HCT116 (cell line): ENCODE measurements around the gene RENBP. TPM values are rescaled to one million over a fixed set of nuclear protein-coding genes. Genes with fewer than 3 reads are reported as not detected.
"Not testable (repeated sequence)": the region's sequence is repeated elsewhere in the genome, so short reads cannot be mapped to it uniquely, and the experiment has no call there.

Source experiments
- ATAC-seq: fragments of 200-7000 bp; cut with Tn5 transposase; 2 replicates; pipeline ENCODE4 v1.9.1; 2020; ENCODE audit warnings: mild to moderate bottlenecking, moderate library complexity
- BruUV-seq: library from RNA; stranded (reverse); fragments of 400-500 nt; replicated peaks from 2 replicates; lab custom pipeline; 2021; lab: Mats Ljungman, UMichigan
- CTCF ChIA-PET: fragments of 300-600 bp; sonication (Branson Sonifier 250); formaldehyde crosslinking; loops from one replicate; lab custom pipeline; 2021; ENCODE audit warnings: antibody characterized with exemption; lab: Charles Lee
- POLR2A ChIA-PET: fragments of 300-600, 350-600 bp; sonication (Branson Sonifier 250); formaldehyde crosslinking; loops from one replicate; lab custom pipeline; 2021; ENCODE audit warnings: antibody characterized with exemption; lab: Charles Lee
- RAD21 ChIA-PET, 2 experiments: fragments of 300-600 bp; sonication (Branson Sonifier 250); formaldehyde crosslinking; loops; one replicate each; lab custom pipeline; 2023; ENCODE audit warnings: low total read pairs in 2 of 2; ENCODE audit not compliant: uncharacterized antibody in 2 of 2, unreplicated experiment in 2 of 2, low non-redundant PET in 1 of 2; lab: Charles Lee
- DNase-seq: peaks from one replicate; pipeline ENCODE4 v3.0.0-alpha.2; 2010; ENCODE audit warnings: low read depth, low spot score
- H2AFZ ChIP-seq: fragments of 200-600 bp; shearing (Covaris generic), sonication (generic); 2 replicates; pipeline ENCODE4 v1.6.1; 2017; ENCODE audit warnings: low read depth, mixed run types, mixed read lengths, antibody characterized with exemption, low read length; ENCODE audit not compliant: poor library complexity, severe bottlenecking
- H3K27ac ChIP-seq: 2 replicates; pipeline ENCODE4 v1.5.1; 2012; ENCODE audit warnings: low read depth, low read length
- H3K27me3 ChIP-seq: fragments of 200-600 bp; sonication (generic); 2 replicates; pipeline ENCODE4 v1.6.1; 2016; ENCODE audit warnings: mixed run types, low read length, mixed read lengths; ENCODE audit not compliant: insufficient read depth
- H3K36me3 ChIP-seq, 2 experiments: fragments of 200-500 bp in 1 of 2; fragments of 200-600 bp in 1 of 2; sonication (Bioruptor generic) in 1 of 2; sonication (generic) in 1 of 2; 2 replicates each; pipeline versions ENCODE4 v1.5.1 to v1.6.1; 2014 to 2016; ENCODE audit warnings: low read length in 2 of 2, inconsistent platforms in 1 of 2, mixed read lengths in 1 of 2, mixed run types in 1 of 2; ENCODE audit not compliant: insufficient read depth in 2 of 2, control insufficient read depth in 1 of 2
- H3K4me1 ChIP-seq, 2 experiments: fragments of 200-600 bp in 1 of 2; sonication (generic) in 1 of 2; 2 replicates each; pipeline versions ENCODE4 v1.5.1 to v1.6.1; 2012 to 2017; ENCODE audit warnings: low read length in 2 of 2, inconsistent platforms in 1 of 2, mild to moderate bottlenecking in 1 of 2, mixed read lengths in 1 of 2, mixed run types in 1 of 2, moderate library complexity in 1 of 2; ENCODE audit not compliant: insufficient read depth in 2 of 2, control insufficient read depth in 1 of 2
- H3K4me2 ChIP-seq: fragments of 200-600 bp; sonication (generic); 2 replicates; pipeline ENCODE4 v1.6.1; 2017; ENCODE audit warnings: mixed run types, low read length, mixed read lengths
- H3K4me3 ChIP-seq, 2 experiments: fragments of 200-600 bp in 1 of 2; sonication (generic) in 1 of 2; replicated peaks in 1 of 2; 2 replicates each; pipeline ENCODE4 v1.5.1; 2011 to 2016; ENCODE audit warnings: low read length in 2 of 2, control low read depth in 1 of 2, low read depth in 1 of 2, mild to moderate bottlenecking in 1 of 2, mixed read lengths in 1 of 2, mixed run types in 1 of 2
- H3K79me2 ChIP-seq: fragments of 200-600 bp; sonication (generic); 2 replicates; pipeline ENCODE4 v1.6.1; 2017; ENCODE audit warnings: mild to moderate bottlenecking, mixed run types, low read length, moderate library complexity, mixed read lengths; ENCODE audit not compliant: insufficient read depth
- H3K9ac ChIP-seq: fragments of 200-600 bp; sonication (generic); 2 replicates; pipeline ENCODE4 v1.6.1; 2016; ENCODE audit warnings: low read length, mixed read lengths
- H3K9me2 ChIP-seq: fragments of 200-600 bp; sonication (generic), shearing (Covaris generic); 2 replicates; pipeline ENCODE4 v1.6.1; 2017; ENCODE audit warnings: mixed run types, mild to moderate bottlenecking, moderate library complexity; ENCODE audit not compliant: insufficient read depth
- H3K9me3 ChIP-seq, 2 experiments: fragments of 200-500 bp in 1 of 2; fragments of 200-600 bp in 1 of 2; sonication (Bioruptor generic) in 1 of 2; sonication (generic) in 1 of 2; 2 replicates each; pipeline ENCODE4 v1.6.1; 2014 to 2017; ENCODE audit warnings: low read length in 2 of 2, mixed read lengths in 2 of 2, inconsistent platforms in 1 of 2, low read depth in 1 of 2, mild to moderate bottlenecking in 1 of 2, mixed run types in 1 of 2, moderate library complexity in 1 of 2; ENCODE audit not compliant: control insufficient read depth in 1 of 2, insufficient read depth in 1 of 2
- H4K20me1 ChIP-seq: fragments of 200-600 bp; sonication (generic), shearing (Covaris generic); 2 replicates; pipeline ENCODE4 v1.6.1; 2017; ENCODE audit warnings: mixed run types, mild to moderate bottlenecking, moderate library complexity; ENCODE audit not compliant: insufficient read depth
- CEBPB ChIP-seq: IDR thresholded peaks from 2 replicates; pipeline ENCODE4 v1.6.1; 2012; ENCODE audit warnings: low read depth
- ELF1 ChIP-seq: IDR thresholded peaks from 2 replicates; pipeline ENCODE4 v1.6.1; 2012; ENCODE audit warnings: low read depth, borderline replicate concordance
- EZH2phosphoT487 ChIP-seq: fragments of 200-600 bp; IDR thresholded peaks from 2 replicates; pipeline ENCODE4 v1.6.1; 2018; ENCODE audit warnings: antibody characterized with exemption, borderline replicate concordance
- RAD21 ChIP-seq: IDR thresholded peaks from 2 replicates; pipeline ENCODE4 v1.6.1; 2012; ENCODE audit warnings: low read depth, mild to moderate bottlenecking
- YY1 ChIP-seq: IDR thresholded peaks from 2 replicates; pipeline ENCODE4 v1.6.1; 2011; ENCODE audit warnings: low read length, low read depth, moderate library complexity, mild to moderate bottlenecking; ENCODE audit not compliant: insufficient replicate concordance; ENCODE audit errors: extremely low read depth
- ZBTB33 ChIP-seq: IDR thresholded peaks from 2 replicates; pipeline ENCODE4 v1.6.1; 2011; ENCODE audit warnings: mild to moderate bottlenecking, low read length, moderate library complexity; ENCODE audit not compliant: insufficient replicate concordance; ENCODE audit errors: extremely low read depth
- intact Hi-C: fragments of 100-400 bp; cut with micrococcal nuclease; formaldehyde crosslinking; loops from 2 replicates; pipeline ENCODE4 v1.10.0; 2022
- total RNA-seq: library from RNA; stranded (reverse); gene quantifications from one replicate; pipeline ENCODE4 v1.2.1, GENCODE V29; 2021; ENCODE audit not compliant: unreplicated experiment

The RENBP gene
- total RNA-seq, 1 experiment from 2014 or later = 1.3 TPM

GRCh38 chrX:153981231-153981630 lies 36.8 kb upstream of the RENBP start:
- Histone ChIP-seq H3K4me3 (no peak overlapping the region), H4K20me1 (no peaks in the 10 kb centered on the region), H3K27me3 (no peaks in the 10 kb centered on the region), H3K4me2 (no peak overlapping the region), H3K9me2 (no peaks in the 10 kb centered on the region), H3K36me3 (no peaks in the 10 kb centered on the region), H3K79me2 (no peaks in the 10 kb centered on the region), H3K27ac (no peak overlapping the region), H2AFZ (no peak overlapping the region), H3K4me1 (no peaks in the 10 kb centered on the region), H3K9me3 (no peaks in the 10 kb centered on the region), H3K9ac (no peak overlapping the region)
- TF ChIP-seq ELF1 (no peak), CEBPB (no peak), ZBTB33 (no peak), EZH2phosphoT487 (no peak), YY1 (no peak), RAD21 (no peak)
- no TSS peak for BruUV-seq
- DNase-seq = no peak
- RAD21 ChIA-PET = no interaction called here
- no peak for ATAC-seq
- intact Hi-C loops = no loop called here
- CTCF ChIA-PET = no interaction called here
- POLR2A ChIA-PET = no interaction called here

GRCh38 chrX:153980394-153980793 lies 36.0 kb upstream of the RENBP start:
- H4K20me1 ChIP-seq, RAD21 ChIA-PET, H3K4me1 ChIP-seq, H3K9me2 ChIP-seq, POLR2A ChIA-PET, CTCF ChIA-PET, ATAC-seq, BruUV-seq, H3K36me3 ChIP-seq, H3K79me2 ChIP-seq, H3K9me3 ChIP-seq, H3K4me3 ChIP-seq, H3K9ac ChIP-seq, H3K27ac ChIP-seq, H3K4me2 ChIP-seq, intact Hi-C loops, H2AFZ ChIP-seq, DNase-seq, H3K27me3 ChIP-seq: not testable (repeated sequence)
